Limb (tissue), 2 donors: ENCODE results near the gene KDM4B.
"Not testable (repeated sequence)": the region's sequence is repeated elsewhere in the genome, so short reads cannot be mapped to it uniquely, and the experiment has no call there.

Experiments used
- DNase-seq, 2 donors: peaks; one replicate each; pipeline ENCODE4 v3.0.0-alpha.2; 2016; ENCODE audit errors: extremely low spot score in 2 of 2

Gene KDM4B

GRCh38 chr19:5193192-5193591 is 224.3 kb downstream of the KDM4B start:
- DNase-seq = peak in 1 of 2 donors; percentile 56

GRCh38 chr19:5194641-5195040 is 225.7 kb downstream of the KDM4B start:
- no peak for DNase-seq

DNA sequence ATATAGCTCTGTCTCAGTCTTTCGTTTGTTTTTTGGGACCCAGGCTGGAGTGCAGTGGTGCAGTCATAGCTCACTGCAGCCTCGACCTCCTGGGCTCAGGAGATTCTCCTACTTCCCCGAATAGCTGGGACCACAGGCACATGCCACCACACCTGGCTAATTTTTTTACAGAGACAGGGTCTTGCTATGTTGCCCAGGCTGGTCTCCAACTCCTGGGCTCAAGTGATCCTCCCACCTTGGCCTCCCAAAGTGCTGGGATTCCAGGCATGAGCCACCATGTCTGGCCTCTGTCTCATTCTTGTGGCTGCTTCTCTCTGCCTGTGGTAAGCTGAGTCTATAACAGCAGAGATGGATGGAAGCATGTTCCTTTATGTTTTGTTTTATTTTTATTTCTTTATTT is 226.7 kb downstream of the KDM4B start:
- not testable (repeated sequence) for DNase-seq

DNA sequence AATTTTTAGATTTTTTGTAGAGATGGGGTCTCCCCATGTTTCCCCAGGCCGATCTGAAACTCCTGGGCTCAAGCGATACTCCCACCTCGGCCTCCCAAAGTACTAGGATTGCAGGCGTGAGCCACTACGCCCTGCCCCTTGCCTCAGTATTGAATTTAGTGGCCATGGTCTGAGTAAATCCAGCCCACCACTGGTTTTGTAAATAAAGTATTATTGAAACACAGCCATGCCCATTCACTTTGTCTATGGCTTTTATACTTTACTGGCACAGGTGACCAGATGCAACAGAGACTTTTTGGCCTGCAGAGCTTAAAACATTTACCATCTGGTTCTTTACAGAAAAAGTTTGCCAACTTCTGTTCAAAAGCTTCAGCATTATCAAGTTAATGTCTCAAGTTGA is 227.9 kb downstream of the KDM4B start:
- no peak for DNase-seq

- no peak for DNase-seq
These were observed 231.9 kb downstream of the KDM4B start for GRCh38 chr19:5200844-5201243.

- no peak for DNase-seq
These were observed 233.6 kb downstream of the KDM4B start for GRCh38 chr19:5202553-5202952.
